ENCODE data around the gene MAP2. TPM values are rescaled to one million over a fixed set of nuclear protein-coding genes. Genes with fewer than 3 reads are reported as not detected.

The MAP2 gene
- total RNA-seq, 1 experiment from 2014 or later, result 7.6 TPM

- Mint-ChIP-seq H3K9me3 (peaks cover 10% of the 10 kb centered on the region; the same call in 1 of the 2 replicates), H3K4me1 (no peaks in the 10 kb centered on the region), H3K36me3 (peaks cover 2% of the 10 kb centered on the region; the same call in 1 of the 2 replicates), H3K27ac (no peak overlapping the region), H3K4me3 (no peak overlapping the region), H3K27me3 (ENCODE audit: low read depth) (no peaks in the 10 kb centered on the region; the same call in 1 of the 2 replicates)
- no peak for ATAC-seq
- ChIA-PET CTCF (interaction anchor here (1.2 kb wide), 1 partner anchor 370 kb away, joined by 3 read pairs; no protein-coding TSS in a partner anchor), POLR2A (no interaction called here)
- no peak for DNase-seq (ENCODE audit: low spot score)
- TF ChIP-seq, protein P1, sequence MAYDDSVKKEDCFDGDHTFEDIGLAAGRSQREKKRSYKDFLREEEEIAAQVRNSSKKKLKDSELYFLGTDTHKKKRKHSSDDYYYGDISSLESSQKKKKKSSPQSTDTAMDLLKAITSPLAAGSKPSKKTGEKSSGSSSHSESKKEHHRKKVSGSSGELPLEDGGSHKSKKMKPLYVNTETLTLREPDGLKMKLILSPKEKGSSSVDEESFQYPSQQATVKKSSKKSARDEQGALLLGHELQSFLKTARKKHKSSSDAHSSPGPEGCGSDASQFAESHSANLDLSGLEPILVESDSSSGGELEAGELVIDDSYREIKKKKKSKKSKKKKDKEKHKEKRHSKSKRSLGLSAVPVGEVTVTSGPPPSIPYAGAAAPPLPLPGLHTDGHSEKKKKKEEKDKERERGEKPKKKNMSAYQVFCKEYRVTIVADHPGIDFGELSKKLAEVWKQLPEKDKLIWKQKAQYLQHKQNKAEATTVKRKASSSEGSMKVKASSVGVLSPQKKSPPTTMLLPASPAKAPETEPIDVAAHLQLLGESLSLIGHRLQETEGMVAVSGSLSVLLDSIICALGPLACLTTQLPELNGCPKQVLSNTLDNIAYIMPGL (CRISPR knock-in tag; IDR thresholded peaks at IDR 0.05), result no peak
- TF ChIP-seq ESRRA (CRISPR knock-in tag; IDR thresholded peaks at IDR 0.05; ENCODE audit: borderline replicate concordance), result no peak
- no peak for TF ChIP-seq GABPB1 (CRISPR knock-in tag; IDR thresholded peaks at IDR 0.05)
- no peak for TF ChIP-seq ZNF317 (CRISPR knock-in tag; IDR thresholded peaks at IDR 0.05; ENCODE audit: borderline replicate concordance, low read depth)
- no peak for TF ChIP-seq ZMAT4 (CRISPR knock-in tag; IDR thresholded peaks at IDR 0.05)
- TF ChIP-seq E2F5 (CRISPR knock-in tag; IDR thresholded peaks at IDR 0.05), result no peak
- TF ChIP-seq NR1H2 (CRISPR knock-in tag; IDR thresholded peaks at IDR 0.05), result no peak
- TF ChIP-seq, protein P2, sequence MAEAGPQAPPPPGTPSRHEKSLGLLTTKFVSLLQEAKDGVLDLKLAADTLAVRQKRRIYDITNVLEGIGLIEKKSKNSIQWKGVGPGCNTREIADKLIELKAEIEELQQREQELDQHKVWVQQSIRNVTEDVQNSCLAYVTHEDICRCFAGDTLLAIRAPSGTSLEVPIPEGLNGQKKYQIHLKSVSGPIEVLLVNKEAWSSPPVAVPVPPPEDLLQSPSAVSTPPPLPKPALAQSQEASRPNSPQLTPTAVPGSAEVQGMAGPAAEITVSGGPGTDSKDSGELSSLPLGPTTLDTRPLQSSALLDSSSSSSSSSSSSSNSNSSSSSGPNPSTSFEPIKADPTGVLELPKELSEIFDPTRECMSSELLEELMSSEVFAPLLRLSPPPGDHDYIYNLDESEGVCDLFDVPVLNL (CRISPR knock-in tag; IDR thresholded peaks at IDR 0.05; ENCODE audit: borderline replicate concordance, low read depth), result no peak
- no peak for TF ChIP-seq NFE2L1 (CRISPR knock-in tag; IDR thresholded peaks at IDR 0.05)
- TF ChIP-seq TP53 (CRISPR knock-in tag; IDR thresholded peaks at IDR 0.05), result no peak
- TF ChIP-seq, protein P3, sequence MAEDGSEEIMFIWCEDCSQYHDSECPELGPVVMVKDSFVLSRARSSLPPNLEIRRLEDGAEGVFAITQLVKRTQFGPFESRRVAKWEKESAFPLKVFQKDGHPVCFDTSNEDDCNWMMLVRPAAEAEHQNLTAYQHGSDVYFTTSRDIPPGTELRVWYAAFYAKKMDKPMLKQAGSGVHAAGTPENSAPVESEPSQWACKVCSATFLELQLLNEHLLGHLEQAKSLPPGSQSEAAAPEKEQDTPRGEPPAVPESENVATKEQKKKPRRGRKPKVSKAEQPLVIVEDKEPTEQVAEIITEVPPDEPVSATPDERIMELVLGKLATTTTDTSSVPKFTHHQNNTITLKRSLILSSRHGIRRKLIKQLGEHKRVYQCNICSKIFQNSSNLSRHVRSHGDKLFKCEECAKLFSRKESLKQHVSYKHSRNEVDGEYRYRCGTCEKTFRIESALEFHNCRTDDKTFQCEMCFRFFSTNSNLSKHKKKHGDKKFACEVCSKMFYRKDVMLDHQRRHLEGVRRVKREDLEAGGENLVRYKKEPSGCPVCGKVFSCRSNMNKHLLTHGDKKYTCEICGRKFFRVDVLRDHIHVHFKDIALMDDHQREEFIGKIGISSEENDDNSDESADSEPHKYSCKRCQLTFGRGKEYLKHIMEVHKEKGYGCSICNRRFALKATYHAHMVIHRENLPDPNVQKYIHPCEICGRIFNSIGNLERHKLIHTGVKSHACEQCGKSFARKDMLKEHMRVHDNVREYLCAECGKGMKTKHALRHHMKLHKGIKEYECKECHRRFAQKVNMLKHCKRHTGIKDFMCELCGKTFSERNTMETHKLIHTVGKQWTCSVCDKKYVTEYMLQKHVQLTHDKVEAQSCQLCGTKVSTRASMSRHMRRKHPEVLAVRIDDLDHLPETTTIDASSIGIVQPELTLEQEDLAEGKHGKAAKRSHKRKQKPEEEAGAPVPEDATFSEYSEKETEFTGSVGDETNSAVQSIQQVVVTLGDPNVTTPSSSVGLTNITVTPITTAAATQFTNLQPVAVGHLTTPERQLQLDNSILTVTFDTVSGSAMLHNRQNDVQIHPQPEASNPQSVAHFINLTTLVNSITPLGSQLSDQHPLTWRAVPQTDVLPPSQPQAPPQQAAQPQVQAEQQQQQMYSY (CRISPR knock-in tag; IDR thresholded peaks at IDR 0.05), result no peak
These were observed 167.2 kb downstream of the MAP2 start for GRCh38 chr2:209591021-209591420.

DNA sequence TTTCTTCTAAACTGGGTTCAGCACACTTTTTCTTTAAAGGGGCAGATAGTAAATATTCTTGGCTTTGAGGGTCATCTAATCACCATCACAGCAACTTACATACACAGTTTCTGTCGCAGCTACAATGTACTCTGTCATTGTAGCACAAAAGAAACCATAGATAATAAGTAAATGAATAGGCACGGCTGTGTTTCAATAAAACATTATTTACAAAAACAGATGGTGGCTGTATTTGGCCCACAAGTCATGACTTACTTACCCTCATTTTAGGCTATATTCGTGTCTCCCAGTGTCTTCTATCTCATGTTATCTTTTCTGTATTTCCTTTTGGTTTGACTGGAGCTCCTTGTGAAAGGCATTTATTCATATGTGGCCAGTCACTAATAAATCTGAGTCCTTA is 168.3 kb downstream of the MAP2 start:
- H3K36me3 Mint-ChIP-seq, result peaks cover 2% of the 10 kb centered on the region; the same call in 1 of the 2 replicates
- ATAC-seq (no peak), DNase-seq (ENCODE audit: low spot score) (no peak)
- ChIA-PET POLR2A (no interaction called here), CTCF (no interaction called here)
- H3K27me3 Mint-ChIP-seq (ENCODE audit: low read depth), result no peaks in the 10 kb centered on the region; the same call in 1 of the 2 replicates
- H3K9me3 Mint-ChIP-seq, result peaks cover 10% of the 10 kb centered on the region; the same call in 1 of the 2 replicates
- no peak overlapping the region for H3K4me3 Mint-ChIP-seq
- H3K4me1 Mint-ChIP-seq, result no peaks in the 10 kb centered on the region
- H3K27ac Mint-ChIP-seq, result no peak overlapping the region
- TF ChIP-seq ZNF532 (CRISPR knock-in tag; IDR thresholded peaks at IDR 0.05; ENCODE audit: borderline replicate concordance) (no peak), ETV6 (CRISPR knock-in tag; IDR thresholded peaks at IDR 0.05) (no peak), ZNF232 (CRISPR knock-in tag; IDR thresholded peaks at IDR 0.05) (no peak), TEAD4 (CRISPR knock-in tag; IDR thresholded peaks at IDR 0.05) (no peak), RORB (CRISPR knock-in tag; IDR thresholded peaks at IDR 0.05) (no peak), GTF2I (CRISPR knock-in tag; conservative IDR thresholded peaks at IDR 0.05) (no peak), STAT6 (CRISPR knock-in tag; conservative IDR thresholded peaks at IDR 0.05; ENCODE audit: low read depth) (no peak), MXD4 (CRISPR knock-in tag; IDR thresholded peaks at IDR 0.05; ENCODE audit: borderline replicate concordance) (no peak), TP53 (CRISPR knock-in tag; IDR thresholded peaks at IDR 0.05) (no peak)
